Measurements from ENCODE around the gene TMC3. TPM values are rescaled to one million over a fixed set of nuclear protein-coding genes. Genes with fewer than 3 reads are reported as not detected.

The TMC3 gene
- total RNA-seq, 4 donors from 2014 or later = 0.17 to 0.99 (median 0.47) TPM

GRCh38 chr15:81407718-81408117, 33.7 kb upstream of the TMC3 start:
- intact Hi-C loops (cut with DNase I) = no loop called here
- TF ChIP-seq EP300 (IDR thresholded peaks at IDR 0.05) = no peak
- TF ChIP-seq CTCF (IDR thresholded peaks at IDR 0.05) = no peak
- no peak for TF ChIP-seq POLR2AphosphoS5 (IDR thresholded peaks at IDR 0.05)
- no peak for TF ChIP-seq POLR2A (IDR thresholded peaks at IDR 0.05; ENCODE audit: low read depth)
- H3K27ac ChIP-seq (replicated peaks in 1 of 4) = no peak overlapping the region
- no peaks in the 10 kb centered on the region for H3K36me3 ChIP-seq
- 60% methylated on average over 10 of the region's 10 CpGs for WGBS
- no peak overlapping the region for H3K4me3 ChIP-seq
- no peaks in the 10 kb centered on the region for H3K9me3 ChIP-seq
- no peak for DNase-seq (ENCODE audit: extremely low spot score)
- H3K27me3 ChIP-seq = peaks cover 0 to 32% (median 0%) of the 10 kb centered on the region in 4 donors
- peaks cover 3 to 11% (median 10%) of the 10 kb centered on the region in 4 donors for H3K4me1 ChIP-seq

GRCh38 chr15:81407176-81407575, 33.2 kb upstream of the TMC3 start:
- 56% methylated on average over 1 of the region's 1 CpG for WGBS

GRCh38 chr15:81400640-81401236, 26.7 kb upstream of the TMC3 start:
- Histone ChIP-seq H3K36me3 (no peaks in the 10 kb centered on the region), H3K27ac (replicated peaks in 1 of 4) (no peak overlapping the region), H3K27me3 (peaks cover 0 to 16% (median 0%) of the 10 kb centered on the region in 4 donors), H3K4me3 (no peak overlapping the region), H3K9me3 (no peaks in the 10 kb centered on the region), H3K4me1 (no peaks in the 10 kb centered on the region)
- DNase-seq (ENCODE audit: extremely low spot score) = no peak
- 30% methylated on average over 6 of the region's 6 CpGs for WGBS
- intact Hi-C loops (cut with DNase I) = loop anchor here (1.0 kb wide), 1 partner anchor 125 kb away; no protein-coding TSS in a partner anchor
- TF ChIP-seq EP300 (IDR thresholded peaks at IDR 0.05) (no peak), POLR2AphosphoS5 (IDR thresholded peaks at IDR 0.05) (no peak), CTCF (IDR thresholded peaks at IDR 0.05) (peak; percentile 69 to 82 (median 76)), POLR2A (IDR thresholded peaks at IDR 0.05; ENCODE audit: low read depth) (no peak)

More at GRCh38 chr15:81407176-81407575, 33.2 kb upstream of the TMC3 start:
- Histone ChIP-seq H3K27me3 (peaks cover 0 to 32% (median 0%) of the 10 kb centered on the region in 4 donors), H3K4me3 (no peak overlapping the region), H3K36me3 (no peaks in the 10 kb centered on the region), H3K4me1 (peaks cover 3 to 11% (median 10%) of the 10 kb centered on the region in 4 donors), H3K27ac (replicated peaks in 1 of 4) (no peak overlapping the region), H3K9me3 (no peaks in the 10 kb centered on the region)
- intact Hi-C loops (cut with DNase I) = no loop called here
- no peak for TF ChIP-seq EP300 (IDR thresholded peaks at IDR 0.05)
- no peak for TF ChIP-seq CTCF (IDR thresholded peaks at IDR 0.05)
- no peak for TF ChIP-seq POLR2AphosphoS5 (IDR thresholded peaks at IDR 0.05)
- TF ChIP-seq POLR2A (IDR thresholded peaks at IDR 0.05; ENCODE audit: low read depth) = no peak
- no peak for DNase-seq (ENCODE audit: extremely low spot score)

- no peak for TF ChIP-seq POLR2AphosphoS5 (IDR thresholded peaks at IDR 0.05)
- no peak for TF ChIP-seq EP300 (IDR thresholded peaks at IDR 0.05)
- no peak for TF ChIP-seq POLR2A (IDR thresholded peaks at IDR 0.05; ENCODE audit: low read depth)
- no peaks in the 10 kb centered on the region for H3K4me1 ChIP-seq
- H3K9me3 ChIP-seq = no peaks in the 10 kb centered on the region
- no peaks in the 10 kb centered on the region for H3K27me3 ChIP-seq
- H3K36me3 ChIP-seq = no peaks in the 10 kb centered on the region
- DNase-seq (ENCODE audit: extremely low spot score) = no peak
- 80% methylated on average over 5 of the region's 5 CpGs for WGBS
- intact Hi-C loops (cut with DNase I) = no loop called here
- H3K4me3 ChIP-seq = no peak overlapping the region
- H3K27ac ChIP-seq (replicated peaks in 1 of 4) = no peak overlapping the region
Measured at GRCh38 chr15:81398910-81399551, 25.0 kb upstream of the TMC3 start.

GRCh38 chr15:81398456-81398855, 24.4 kb upstream of the TMC3 start:
- Histone ChIP-seq H3K4me1 (no peaks in the 10 kb centered on the region), H3K9me3 (no peaks in the 10 kb centered on the region), H3K27ac (replicated peaks in 1 of 4) (no peak overlapping the region), H3K27me3 (no peaks in the 10 kb centered on the region), H3K36me3 (no peaks in the 10 kb centered on the region), H3K4me3 (no peak overlapping the region)
- WGBS = 89% methylated on average over 3 of the region's 3 CpGs
- TF ChIP-seq POLR2AphosphoS5 (IDR thresholded peaks at IDR 0.05) = no peak
- no peak for TF ChIP-seq EP300 (IDR thresholded peaks at IDR 0.05)
- TF ChIP-seq POLR2A (IDR thresholded peaks at IDR 0.05; ENCODE audit: low read depth) = no peak
- no peak for TF ChIP-seq CTCF (IDR thresholded peaks at IDR 0.05)
- no peak for DNase-seq (ENCODE audit: extremely low spot score)
- intact Hi-C loops (cut with DNase I) = no loop called here

Data from esophagus muscularis mucosa (tissue), 4 donors.